Psoas muscle (tissue), 8 donors: ENCODE data around the gene PRSS57. TPM values are rescaled to one million over a fixed set of nuclear protein-coding genes. Genes with fewer than 3 reads are reported as not detected.
A peak's percentile ranks its signal among the peaks of the same experiment; 100 is the strongest.
"Not testable (repeated sequence)": the region's sequence is repeated elsewhere in the genome, so short reads cannot be mapped to it uniquely, and the experiment has no call there.

Experiments
- ATAC-seq, 4 donors: fragments of 200-7000 bp; cut with Tn5 transposase; one replicate each; pipeline ENCODE4 v1.9.1; 2020; ENCODE audit warnings: moderate library complexity in 3 of 4, mild to moderate bottlenecking in 2 of 4
- DNase-seq, 2 donors: peaks; one replicate each; pipeline ENCODE4 v3.0.0-alpha.2; 2020
- H3K27ac ChIP-seq: fragments of 200-600 bp; one replicate; pipeline ENCODE4 v1.8.0; 2022
- H3K27me3 ChIP-seq, 3 donors: fragments of 200-600 bp in 1 of 3; one replicate each; pipeline versions ENCODE4 v1.6.1 to v1.8.0; 2013 to 2022; ENCODE audit warnings: low read length in 2 of 3, mild to moderate bottlenecking in 2 of 3, moderate library complexity in 1 of 3; ENCODE audit not compliant: insufficient read depth in 3 of 3
- H3K36me3 ChIP-seq, 2 donors: fragments of 200-600 bp in 1 of 2; one replicate each; pipeline versions ENCODE4 v1.6.1 to v1.8.0; 2013 to 2022; ENCODE audit warnings: low read depth in 1 of 2, mild to moderate bottlenecking in 1 of 2, moderate library complexity in 1 of 2; ENCODE audit not compliant: insufficient read depth in 1 of 2
- H3K4me1 ChIP-seq: fragments of 200-600 bp; one replicate; pipeline ENCODE4 v1.8.0; 2022
- H3K4me3 ChIP-seq: fragments of 200-600 bp; one replicate; pipeline ENCODE4 v1.8.0; 2022; ENCODE audit warnings: mild to moderate bottlenecking
- H3K9me3 ChIP-seq: fragments of 200-600 bp; one replicate; pipeline ENCODE4 v1.8.0; 2022
- CTCF ChIP-seq: fragments of 200-600 bp; IDR thresholded peaks from one replicate; pipeline ENCODE4 v1.8.0; 2022; ENCODE audit warnings: antibody characterized with exemption
- WGBS, 3 donors: extraction: QIAGEN DNeasy Blood & Tissue Kit; methylation state at CpG; one replicate each; pipeline versions ENCODE4 v1.1.6 to v1.1.7; 2013; 5-methylcytosine and 5-hydroxymethylcytosine counted together
- intact Hi-C, 2 donors: fragments of 100-400 bp; cut with DNase I; formaldehyde crosslinking; loops; one replicate each; pipeline versions ENCODE4 v1.11.0 to v1.14.2; 2022
- long read RNA-seq, 2 donors: library from polyadenylated mRNA; unstranded; transcript quantifications; one replicate each; pipeline ENCODE4 v2.0.0, GENCODE V29; 2021
- polyA plus RNA-seq, 3 donors: library from polyadenylated mRNA; stranded (reverse); fragments of 200-250 nt; gene quantifications; one replicate each; pipeline ENCODE4 v1.2.3, GENCODE V29; 2013
- total RNA-seq, 4 donors: library from RNA; stranded (reverse); fragmentation: NEBNext Ultra II Directional in 2 of 4; extraction: Animal tissue kit (Norgen Biotek cat#: 25700) in 2 of 4; gene quantifications; one replicate each; pipeline versions ENCODE4 v1.2.1 to v1.2.4, GENCODE V29; 2021 to 2023
- donor health status: healthy with polysubstance abuse.
- donor health status: DM: no; HTN: no; CAD: no; lungs with moderate emphysema.
- donor health status: Bipolar disorder and iron deficiency.
- donor health status: healthy.
- donor health status: DM: yes; HTN: yes; CAD: no.
- donor health status: DM: no; HTN: no; CAD: no.
- donor health status: DM: no; HTN: no; CAD: no.
- donor health status: DM: yes; HTN: yes; CAD: no.

Gene PRSS57
- total RNA-seq (under 1 TPM in 1 of 4 donors, not detected in 3; 0.25 TPM), polyA plus RNA-seq (under 1 TPM in 1 of 3 donors, not detected in 2; 0.05 TPM)
- long read RNA-seq, donor 1, result 0 reads
- long read RNA-seq, donor 2, result 0 reads

- Histone ChIP-seq H3K4me1 (no peaks in the 10 kb centered on the region), H3K27me3 (peaks cover 0 to 41% (median 7%) of the 10 kb centered on the region in 3 donors), H3K4me3 (no peak within 1 kb of the TSS), H3K36me3 (no peaks in the 10 kb centered on the region), H3K9me3 (no peaks in the 10 kb centered on the region), H3K27ac (no peak within 1 kb of the TSS)
- DNase-seq (no peak), ATAC-seq (no peak)
- intact Hi-C loops, result no loop called here
- no peak for TF ChIP-seq CTCF
- 55 to 66% (median 60%) methylated on average over 30 to 31 of the region's 31 CpGs for WGBS, 3 donors
These were observed at the start of gene PRSS57 for GRCh38 chr19:695352-695949. PRSS57 (minus strand) TSS chr19:695452; CDS start chr19:695430, 22 bp downstream.

- Histone ChIP-seq H3K27ac (no peak overlapping the region), H3K4me3 (no peak overlapping the region), H3K27me3 (peaks cover 0 to 11% (median 8%) of the 10 kb centered on the region in 3 donors), H3K9me3 (peaks cover 10% of the 10 kb centered on the region), H3K4me1 (no peaks in the 10 kb centered on the region), H3K36me3 (no peaks in the 10 kb centered on the region)
- peak in 1 of 4 donors; percentile 46 for ATAC-seq
- 31 to 41% (median 34%) methylated on average over 12 to 13 of the region's 13 CpGs for WGBS, 3 donors
- no peak for TF ChIP-seq CTCF
- no peak for DNase-seq
- intact Hi-C loops, result no loop called here
These were observed 48.0 kb upstream of the PRSS57 start for GRCh38 chr19:743168-743687.

GRCh38 chr19:742540-743075, 47.4 kb upstream of the PRSS57 start:
- H3K27me3 ChIP-seq, result peaks cover 0 to 11% (median 8%) of the 10 kb centered on the region in 3 donors
- ATAC-seq (no peak), DNase-seq (no peak)
- no peaks in the 10 kb centered on the region for H3K36me3 ChIP-seq
- no peak for TF ChIP-seq CTCF
- H3K4me3 ChIP-seq, result no peak overlapping the region
- H3K4me1 ChIP-seq, result no peaks in the 10 kb centered on the region
- peaks cover 10% of the 10 kb centered on the region for H3K9me3 ChIP-seq
- intact Hi-C loops, result no loop called here
- WGBS, 3 donors, result 89 to 90% (median 90%) methylated on average over 24 of the region's 24 CpGs
- H3K27ac ChIP-seq, result no peak overlapping the region

- H3K4me1 ChIP-seq, result no peaks in the 10 kb centered on the region
- peaks cover 10% of the 10 kb centered on the region for H3K9me3 ChIP-seq
- no peak for DNase-seq
- no peak overlapping the region for H3K4me3 ChIP-seq
- no peak for ATAC-seq
- peaks cover 0 to 11% (median 8%) of the 10 kb centered on the region in 3 donors for H3K27me3 ChIP-seq
- TF ChIP-seq CTCF, result no peak
- intact Hi-C loops, result no loop called here
- WGBS, 3 donors, result 64 to 72% (median 70%) methylated on average over 16 to 17 of the region's 19 CpGs
- no peak overlapping the region for H3K27ac ChIP-seq
- no peaks in the 10 kb centered on the region for H3K36me3 ChIP-seq
These were observed 46.4 kb upstream of the PRSS57 start for GRCh38 chr19:741506-742131.

GRCh38 chr19:740816-741505, 45.7 kb upstream of the PRSS57 start:
- intact Hi-C loops, H3K4me1 ChIP-seq, H3K36me3 ChIP-seq, ATAC-seq, H3K27ac ChIP-seq, H3K4me3 ChIP-seq, DNase-seq, H3K9me3 ChIP-seq: not testable (repeated sequence)
- peaks cover 0 to 11% (median 6%) of the 10 kb centered on the region in 3 donors for H3K27me3 ChIP-seq
- WGBS, 3 donors, result 81 to 84% (median 83%) methylated on average over 15 to 16 of the region's 16 CpGs
